Thymus (tissue), 11 donors: Measurements from ENCODE around the gene LRP1. TPM values are rescaled to one million over a fixed set of nuclear protein-coding genes. Genes with fewer than 3 reads are reported as not detected.
"Not testable (repeated sequence)": the region's sequence is repeated elsewhere in the genome, so short reads cannot be mapped to it uniquely, and the experiment has no call there.

Source experiments
- DNase-seq, 9 donors: peaks; one replicate each; pipeline ENCODE4 v3.0.0-alpha.2; 2013; ENCODE audit warnings: low spot score in 9 of 9, low read depth in 6 of 9, missing footprints in 1 of 9
- H3K27ac ChIP-seq, 2 donors: one replicate each; pipeline ENCODE4 v1.5.1; 2013; ENCODE audit warnings: control low read depth in 1 of 2, low read depth in 1 of 2, low read length in 1 of 2, mild to moderate bottlenecking in 1 of 2, moderate library complexity in 1 of 2
- H3K27me3 ChIP-seq, 2 donors: one replicate each; pipeline ENCODE4 v1.5.1; 2013; ENCODE audit warnings: low read length in 1 of 2; ENCODE audit not compliant: control insufficient read depth in 2 of 2, insufficient read depth in 1 of 2
- H3K36me3 ChIP-seq, 2 donors: one replicate each; pipeline ENCODE4 v1.5.1; 2013; ENCODE audit warnings: low read length in 1 of 2, mild to moderate bottlenecking in 1 of 2, moderate library complexity in 1 of 2; ENCODE audit not compliant: control insufficient read depth in 2 of 2, insufficient read depth in 2 of 2
- H3K4me1 ChIP-seq, 2 donors: one replicate each; pipeline ENCODE4 v1.5.1; 2013; ENCODE audit warnings: low read length in 2 of 2; ENCODE audit not compliant: control insufficient read depth in 2 of 2, insufficient read depth in 2 of 2
- H3K4me3 ChIP-seq, 2 donors: one replicate each; pipeline ENCODE4 v1.5.1; 2013; ENCODE audit warnings: low read length in 2 of 2, control low read depth in 1 of 2, mild to moderate bottlenecking in 1 of 2
- H3K9me3 ChIP-seq, 2 donors: one replicate each; pipeline ENCODE4 v1.5.1; 2013; ENCODE audit warnings: low read length in 1 of 2, mild to moderate bottlenecking in 1 of 2; ENCODE audit not compliant: control insufficient read depth in 2 of 2, insufficient read depth in 1 of 2
- whole genome bisulfite sequencing: extraction: QIAGEN DNeasy Blood & Tissue Kit; methylation state at CpG from one replicate; pipeline ENCODE4 v1.1.7; 2013; 5-methylcytosine and 5-hydroxymethylcytosine counted together
- polyA plus RNA-seq: library from polyadenylated mRNA; stranded (reverse); fragments of 200-250 nt; gene quantifications from one replicate; pipeline ENCODE4 v1.2.3, GENCODE V29; 2013
- total RNA-seq: library from RNA; stranded (reverse); fragments of 120-200 nt; gene quantifications from one replicate; pipeline ENCODE4 v1.2.4, GENCODE V29; 2013
- donor health status: healthy.

The LRP1 gene
- total and polyA plus RNA-seq, 2 donors, result 4.5 to 22.6 TPM

DNA sequence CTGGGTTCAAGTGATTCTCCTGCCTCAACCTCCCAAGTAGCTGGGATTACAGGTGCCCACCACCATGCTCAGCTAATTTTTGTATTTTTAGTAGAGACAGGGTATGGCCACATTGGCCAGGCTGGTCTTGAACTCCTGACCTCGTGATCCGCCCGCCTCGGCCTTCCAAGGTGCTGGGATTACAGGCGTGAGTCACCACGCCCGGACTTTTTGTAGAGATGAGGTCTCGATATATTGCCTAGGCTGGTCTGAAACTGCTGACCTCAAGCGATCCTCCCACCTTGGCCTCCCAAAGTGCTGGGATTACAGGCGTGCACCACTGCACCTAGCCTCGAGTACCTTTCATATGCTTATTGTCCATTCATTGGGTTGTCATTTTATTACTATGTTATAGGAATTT, 7.6 kb upstream of the LRP1 start:
- H3K36me3 ChIP-seq, H3K4me1 ChIP-seq, H3K4me3 ChIP-seq, H3K27ac ChIP-seq, H3K9me3 ChIP-seq, DNase-seq: not testable (repeated sequence)
- peaks cover 6 to 14% of the 10 kb centered on the region in 2 donors for H3K27me3 ChIP-seq
- WGBS, result 97% methylated on average over 11 of the region's 11 CpGs

DNA sequence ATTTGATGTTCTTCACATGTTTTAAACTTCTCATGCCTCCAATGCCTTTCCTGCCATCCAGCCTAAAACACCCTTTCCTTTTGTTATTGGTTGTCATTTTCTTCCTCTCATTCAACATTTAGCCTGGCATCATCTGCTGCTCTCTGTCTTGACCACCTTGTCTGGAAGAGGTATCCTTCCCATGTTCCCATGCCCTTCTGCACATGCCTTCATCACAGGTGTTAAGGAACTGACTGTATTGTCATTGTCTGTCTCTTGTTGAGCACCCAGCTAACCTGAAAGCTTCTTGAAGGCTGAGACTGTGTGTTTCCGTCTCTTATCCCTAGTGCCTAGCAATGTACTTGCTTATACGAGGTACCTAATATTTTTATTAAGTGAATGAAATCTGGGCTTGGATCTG, 4.5 kb upstream of the LRP1 start:
- no peak overlapping the region for H3K4me3 ChIP-seq
- no peak for DNase-seq
- 63% methylated on average over 2 of the region's 2 CpGs for WGBS
- H3K9me3 ChIP-seq, result peaks cover 0 to 1% of the 10 kb centered on the region in 2 donors
- no peak overlapping the region for H3K27ac ChIP-seq
- H3K4me1 ChIP-seq, result peaks cover 7 to 21% of the 10 kb centered on the region in 2 donors
- H3K36me3 ChIP-seq, result no peaks in the 10 kb centered on the region
- H3K27me3 ChIP-seq, result peaks cover 30 to 45% of the 10 kb centered on the region in 2 donors

DNA sequence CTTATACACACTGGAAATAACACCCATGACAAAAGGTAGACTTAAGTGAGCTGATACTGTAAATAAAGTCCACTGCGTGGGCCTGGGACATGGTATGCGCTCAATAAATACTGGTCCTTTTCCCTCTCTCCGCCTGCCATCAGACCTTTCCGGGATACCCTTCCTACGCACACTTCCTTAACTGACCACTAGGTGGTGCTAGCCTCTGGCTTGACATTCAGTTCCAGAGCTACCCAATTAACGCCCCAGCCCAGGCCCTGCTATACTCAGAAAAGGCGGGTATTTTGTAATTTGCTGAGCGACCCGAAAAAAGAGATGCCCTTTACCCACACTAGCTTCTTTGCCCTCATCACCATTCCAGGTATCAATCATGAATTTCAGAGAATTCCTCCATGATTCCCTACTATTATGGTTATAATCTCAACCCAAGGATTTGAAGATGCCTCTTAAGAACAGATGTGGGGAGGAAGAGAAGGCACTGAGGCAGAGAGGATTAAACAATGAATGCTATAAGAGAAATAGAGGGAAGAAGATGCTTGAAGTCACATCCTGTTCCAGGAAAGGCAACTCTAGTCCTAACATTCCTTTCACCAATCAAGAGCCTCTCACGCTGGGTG, 3.9 kb upstream of the LRP1 start:
- no peak overlapping the region for H3K27ac ChIP-seq
- peak in 6 of 9 donors; percentile 55 to 83 (median 69) for DNase-seq

DNA sequence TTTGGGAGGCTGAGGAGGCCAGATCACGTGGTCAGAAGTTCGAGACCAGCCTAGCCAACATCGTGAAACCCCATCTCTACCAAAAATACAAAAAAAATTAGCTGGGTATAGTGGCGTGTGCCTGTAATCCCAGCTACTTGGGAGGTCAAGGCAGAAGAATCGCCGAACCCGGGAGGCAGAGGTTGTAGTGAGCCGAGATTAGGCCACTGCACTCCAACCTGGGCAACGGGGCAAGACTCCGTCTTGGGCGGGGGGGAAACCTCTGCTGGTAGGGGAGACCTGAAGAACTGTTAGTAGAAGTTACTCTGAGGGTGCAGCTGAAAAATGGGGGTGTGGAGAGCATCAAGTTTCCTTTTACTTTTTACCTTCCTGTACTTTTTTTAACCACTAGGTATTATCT, 2.2 kb upstream of the LRP1 start:
- Histone ChIP-seq H3K36me3 (no peaks in the 10 kb centered on the region), H3K4me3 (no peak overlapping the region), H3K27ac (no peak overlapping the region), H3K4me1 (peaks cover 9 to 28% of the 10 kb centered on the region in 2 donors), H3K27me3 (peaks cover 51 to 68% of the 10 kb centered on the region in 2 donors), H3K9me3 (peaks cover 0 to 1% of the 10 kb centered on the region in 2 donors)
- WGBS, result 96% methylated on average over 11 of the region's 11 CpGs
- DNase-seq, result no peak

More for the DNA sequence above, 3.9 kb upstream of the LRP1 start:
- Histone ChIP-seq H3K36me3 (no peaks in the 10 kb centered on the region), H3K27me3 (peaks cover 36 to 51% of the 10 kb centered on the region in 2 donors), H3K4me1 (peaks cover 9 to 26% of the 10 kb centered on the region in 2 donors), H3K4me3 (no peak overlapping the region), H3K9me3 (peaks cover 0 to 1% of the 10 kb centered on the region in 2 donors)
- 25% methylated on average over 10 of the region's 10 CpGs for WGBS

DNA sequence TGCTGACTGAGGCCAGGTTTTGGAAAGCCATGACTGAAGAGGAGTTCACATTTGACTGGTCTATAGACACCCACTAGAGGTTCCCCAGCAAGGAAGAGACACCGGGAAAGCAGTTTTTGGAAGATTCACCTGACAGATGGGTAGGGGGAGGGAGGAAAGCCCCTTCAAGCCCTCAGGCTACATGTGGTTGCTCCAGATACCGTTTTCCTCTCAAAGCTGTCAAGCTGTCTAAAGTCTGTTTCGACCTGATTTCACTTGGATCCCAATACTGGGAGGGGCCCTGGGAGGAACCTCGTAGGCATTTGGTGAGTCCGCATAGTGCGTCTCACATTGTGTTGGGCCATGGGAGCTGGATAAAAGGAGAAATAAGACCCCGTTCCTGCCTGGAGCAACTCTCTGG, 1.7 kb upstream of the LRP1 start:
- 74% methylated on average over 7 of the region's 7 CpGs for WGBS
- H3K9me3 ChIP-seq, result peaks cover 0 to 1% of the 10 kb centered on the region in 2 donors
- no peak for DNase-seq
- peaks cover 51 to 73% of the 10 kb centered on the region in 2 donors for H3K27me3 ChIP-seq
- peak overlapping the region; percentile 51 to 55 for H3K27ac ChIP-seq
- H3K4me3 ChIP-seq, result no peak overlapping the region
- peaks cover 9 to 28% of the 10 kb centered on the region in 2 donors for H3K4me1 ChIP-seq
- H3K36me3 ChIP-seq, result no peaks in the 10 kb centered on the region

DNA sequence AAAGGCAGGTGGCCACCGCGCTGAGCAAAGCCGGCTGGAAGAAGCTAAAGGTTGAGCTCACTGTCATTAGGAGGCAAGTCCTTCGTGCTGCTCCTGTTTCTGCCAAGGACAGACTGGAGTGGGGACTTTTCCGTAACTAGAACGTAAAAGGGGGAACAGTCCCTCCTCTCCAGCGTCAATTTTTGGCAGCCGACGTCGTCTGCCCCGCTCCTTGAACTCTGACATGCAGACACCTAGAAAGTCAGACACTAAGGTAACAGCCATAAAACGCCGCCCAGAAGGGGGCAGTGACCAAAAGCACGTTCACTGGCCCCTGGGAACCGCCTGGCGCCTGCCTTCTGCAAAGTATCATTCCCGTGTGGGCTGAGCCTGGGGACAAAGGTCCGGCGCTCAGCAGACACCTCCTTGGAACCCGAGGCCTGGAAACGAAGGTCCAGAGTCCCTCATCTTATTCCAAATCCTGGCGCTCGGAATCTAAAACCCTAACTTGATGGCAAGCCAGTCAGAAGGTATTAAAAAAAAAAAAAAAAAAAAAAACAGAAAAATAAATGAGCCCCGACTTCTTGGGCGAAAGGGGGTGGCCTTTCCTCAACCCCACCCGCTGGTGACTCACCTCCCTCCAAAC, 1.1 kb upstream of the LRP1 start:
- Histone ChIP-seq H3K9me3 (peaks cover 0 to 1% of the 10 kb centered on the region in 2 donors), H3K4me1 (peaks cover 9 to 28% of the 10 kb centered on the region in 2 donors), H3K27me3 (peaks cover 51 to 79% of the 10 kb centered on the region in 2 donors), H3K36me3 (no peaks in the 10 kb centered on the region), H3K4me3 (peak overlapping the region; percentile 52 to 82), H3K27ac (peak overlapping the region; percentile 51 to 55)
- DNase-seq, result peak in 1 of 9 donors; percentile 34
- WGBS, result 8% methylated on average over 26 of the region's 26 CpGs

DNA sequence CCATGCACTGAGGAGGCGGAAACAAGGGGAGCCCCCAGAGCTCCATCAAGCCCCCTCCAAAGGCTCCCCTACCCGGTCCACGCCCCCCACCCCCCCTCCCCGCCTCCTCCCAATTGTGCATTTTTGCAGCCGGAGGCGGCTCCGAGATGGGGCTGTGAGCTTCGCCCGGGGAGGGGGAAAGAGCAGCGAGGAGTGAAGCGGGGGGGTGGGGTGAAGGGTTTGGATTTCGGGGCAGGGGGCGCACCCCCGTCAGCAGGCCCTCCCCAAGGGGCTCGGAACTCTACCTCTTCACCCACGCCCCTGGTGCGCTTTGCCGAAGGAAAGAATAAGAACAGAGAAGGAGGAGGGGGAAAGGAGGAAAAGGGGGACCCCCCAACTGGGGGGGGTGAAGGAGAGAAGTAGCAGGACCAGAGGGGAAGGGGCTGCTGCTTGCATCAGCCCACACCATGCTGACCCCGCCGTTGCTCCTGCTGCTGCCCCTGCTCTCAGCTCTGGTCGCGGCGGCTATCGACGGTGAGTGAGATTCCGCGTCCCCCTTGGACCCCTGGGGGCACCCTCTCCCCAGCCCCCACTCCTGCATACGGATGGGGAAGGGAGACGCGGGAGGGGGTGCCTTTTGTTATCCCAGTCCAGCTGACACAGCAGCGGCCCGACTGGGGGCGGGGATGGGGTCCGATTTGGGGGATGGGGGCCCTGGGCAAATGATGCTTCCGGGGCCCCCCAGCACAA, 400 bp downstream of the LRP1 start:
- DNase-seq, result no peak
- 4% methylated on average over 35 of the region's 35 CpGs for WGBS
- no peaks in the 10 kb centered on the region for H3K36me3 ChIP-seq
- peaks cover 51 to 92% of the 10 kb centered on the region in 2 donors for H3K27me3 ChIP-seq
- H3K9me3 ChIP-seq, result peaks cover 0 to 1% of the 10 kb centered on the region in 2 donors
- H3K4me3 ChIP-seq, result peak overlapping the region; percentile 52 to 82
- H3K27ac ChIP-seq, result peak overlapping the region in 1 of 2 donors; percentile 84
- H3K4me1 ChIP-seq, result peaks cover 9 to 28% of the 10 kb centered on the region in 2 donors

DNA sequence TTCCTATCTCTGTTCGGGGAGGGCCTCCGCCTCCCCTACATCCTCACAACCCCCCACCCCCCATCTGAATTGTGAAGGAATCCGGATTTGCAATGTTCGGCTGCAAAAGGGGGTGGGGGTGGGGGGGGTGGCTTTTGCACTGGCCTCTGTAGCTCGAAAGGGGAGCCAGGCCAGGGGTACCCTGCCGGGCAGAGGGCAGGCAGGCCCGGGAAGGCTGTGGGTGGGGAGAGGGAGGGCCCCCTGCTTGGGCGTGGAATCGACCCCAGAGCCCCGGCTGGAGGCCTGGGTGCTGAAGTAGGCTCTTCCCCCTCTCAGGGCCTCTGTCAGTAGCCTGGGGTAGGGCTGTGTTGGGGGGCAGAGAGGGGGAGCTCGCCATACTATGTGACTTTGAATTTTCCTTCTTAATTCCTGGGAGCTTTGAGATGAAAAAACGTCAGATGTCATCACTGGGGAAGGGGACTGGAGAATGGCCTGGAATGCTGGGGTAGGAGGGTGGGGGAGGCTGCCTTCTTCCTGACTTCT, 1.1 kb downstream of the LRP1 start:
- no peak for DNase-seq
- H3K27me3 ChIP-seq, result peaks cover 49 to 96% of the 10 kb centered on the region in 2 donors
- 33% methylated on average over 12 of the region's 12 CpGs for WGBS
- peaks cover 9 to 28% of the 10 kb centered on the region in 2 donors for H3K4me1 ChIP-seq
- no peaks in the 10 kb centered on the region for H3K36me3 ChIP-seq
- peak overlapping the region in 1 of 2 donors; percentile 46 for H3K27ac ChIP-seq
- H3K4me3 ChIP-seq, result peak overlapping the region; percentile 21 to 82
- no peaks in the 10 kb centered on the region for H3K9me3 ChIP-seq

DNA sequence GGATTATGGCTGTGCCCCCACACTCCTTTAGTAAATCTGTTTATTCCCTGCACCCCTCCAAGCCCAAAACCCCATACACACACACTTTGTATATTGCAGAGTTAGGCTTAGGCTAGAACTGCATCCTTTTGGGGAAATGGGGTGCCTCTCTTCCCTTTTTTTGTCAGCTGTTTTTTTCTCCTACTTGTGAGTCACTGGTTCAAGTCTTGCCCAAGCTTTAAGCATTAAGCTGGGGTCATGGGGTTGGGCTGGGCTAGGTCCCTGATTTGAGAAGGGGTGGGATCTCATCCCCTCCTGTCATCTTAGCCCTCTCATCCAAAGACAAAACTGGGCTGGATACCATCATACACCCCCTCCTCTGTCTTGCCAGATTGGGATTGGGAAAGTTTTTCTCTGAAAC, 1.6 kb downstream of the LRP1 start:
- no peak for DNase-seq
- H3K27me3 ChIP-seq, result peaks cover 45 to 91% of the 10 kb centered on the region in 2 donors
- no peaks in the 10 kb centered on the region for H3K9me3 ChIP-seq
- H3K4me3 ChIP-seq, result no peak overlapping the region
- no peak overlapping the region for H3K27ac ChIP-seq
- H3K4me1 ChIP-seq, result peaks cover 9 to 28% of the 10 kb centered on the region in 2 donors
- H3K36me3 ChIP-seq, result no peaks in the 10 kb centered on the region
